Testis (tissue), 3 donors: ENCODE results near the gene NEO1. TPM values are rescaled to one million over a fixed set of nuclear protein-coding genes. Genes with fewer than 3 reads are reported as not detected.

Experiments
- DNase-seq: peaks from one replicate; pipeline ENCODE4 v3.0.0-alpha.2; 2019
- H3K27ac ChIP-seq, 2 donors: fragments of 200-600 bp; sonication (generic); one replicate each; pipeline ENCODE4 v1.5.1; 2019
- H3K27me3 ChIP-seq: fragments of 200-600 bp; sonication (generic); one replicate; pipeline ENCODE4 v1.5.1; 2019
- H3K36me3 ChIP-seq: fragments of 200-600 bp; sonication (generic); one replicate; pipeline ENCODE4 v1.5.1; 2017; ENCODE audit warnings: low read depth; ENCODE audit errors: missing control alignments
- H3K4me1 ChIP-seq: fragments of 200-600 bp; sonication (generic); one replicate; pipeline ENCODE4 v1.5.1; 2019
- H3K4me3 ChIP-seq, 2 donors: fragments of 200-600 bp; sonication (generic); one replicate each; pipeline ENCODE4 v1.5.1; 2017 to 2019
- H3K9me3 ChIP-seq: fragments of 200-600 bp; sonication (generic); one replicate; pipeline ENCODE4 v1.5.1; 2017
- POLR2A ChIP-seq: fragments of 450-650 bp; IDR thresholded peaks from one replicate; pipeline ENCODE4 v1.6.1; 2017; ENCODE audit warnings: antibody characterized with exemption, mild to moderate bottlenecking, moderate library complexity
- WGBS, 2 donors: methylation state at CpG; one replicate each; pipeline ENCODE4 v1.1.5; 2018; 5-methylcytosine and 5-hydroxymethylcytosine counted together
- intact Hi-C: fragments of 100-400 bp; cut with DNase I; formaldehyde crosslinking; loops from one replicate; pipeline ENCODE4 v1.15.1; 2023; ENCODE audit warnings: low total_unique reads
- polyA plus RNA-seq: library from polyadenylated mRNA; stranded (reverse); fragments of 350-450 nt; fragmentation: Illumina TruSeq; extraction: RNeasy Lipid Tissue Mini Kit (QIAGEN cat#74804); gene quantifications from one replicate; pipeline ENCODE4 v1.2.3, GENCODE V29; 2014; ENCODE audit warnings: low read depth, low replicate concordance; ENCODE audit not compliant: insufficient read depth
- total RNA-seq, 2 donors: library from RNA; depleted of rRNA; stranded (reverse); fragments of >200 nt; gene quantifications; one replicate each; pipeline ENCODE4 v1.2.3, GENCODE V29; 2016
- TF ChIP-seq, protein P1 (sequence below), 3 experiments: fragments of 450-650 bp in 2 of 3; fragments of 200-600 bp in 1 of 3; sonication (generic) in 1 of 3; IDR thresholded peaks; one replicate each; pipeline ENCODE4 v1.5.1; 2016 to 2019; ENCODE audit warnings: antibody characterized with exemption in 3 of 3, mild to moderate bottlenecking in 2 of 3, moderate library complexity in 1 of 3

Gene NEO1
- total and polyA plus RNA-seq, 3 donors from 2014 or later = 42.2 to 57.4 (median 50.2) TPM

DNA sequence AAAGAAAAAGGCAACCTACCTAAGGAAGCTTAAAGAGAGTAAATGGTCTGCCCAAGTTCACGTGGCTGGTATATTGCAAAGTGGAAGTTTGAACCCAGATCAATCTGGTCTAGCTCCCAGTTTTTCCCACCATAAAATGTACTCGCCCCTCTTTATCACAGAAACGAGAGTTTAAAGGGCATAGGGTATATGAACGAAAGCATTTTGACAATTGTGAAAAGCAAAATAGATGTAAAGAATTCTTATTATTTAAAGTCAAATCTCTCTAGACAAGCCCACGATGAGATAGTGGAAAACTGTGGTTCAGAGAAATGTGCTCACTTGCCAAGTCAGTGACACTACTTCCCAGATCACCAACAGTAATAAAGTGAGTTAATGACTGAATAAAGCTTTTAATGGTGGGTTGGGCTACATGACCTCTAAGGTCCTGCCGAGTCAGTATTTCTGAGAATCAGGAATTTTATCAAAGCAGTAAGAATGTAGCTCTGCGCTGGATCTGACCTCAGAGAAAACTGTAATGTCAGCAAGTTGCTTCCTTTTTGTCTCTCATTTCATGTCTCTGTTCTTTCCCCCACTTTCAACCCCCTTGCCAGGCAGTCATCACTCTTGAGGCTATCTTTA, 23.3 kb upstream of the NEO1 start:
- Histone ChIP-seq H3K9me3 (no peaks in the 10 kb centered on the region), H3K27ac (no peak overlapping the region), H3K4me1 (no peaks in the 10 kb centered on the region), H3K27me3 (no peaks in the 10 kb centered on the region), H3K36me3 (no peaks in the 10 kb centered on the region), H3K4me3 (no peak overlapping the region)
- intact Hi-C loops = no loop called here
- 72 to 79% methylated on average over 7 of the region's 7 CpGs for WGBS, 2 donors
- TF ChIP-seq, protein P1, sequence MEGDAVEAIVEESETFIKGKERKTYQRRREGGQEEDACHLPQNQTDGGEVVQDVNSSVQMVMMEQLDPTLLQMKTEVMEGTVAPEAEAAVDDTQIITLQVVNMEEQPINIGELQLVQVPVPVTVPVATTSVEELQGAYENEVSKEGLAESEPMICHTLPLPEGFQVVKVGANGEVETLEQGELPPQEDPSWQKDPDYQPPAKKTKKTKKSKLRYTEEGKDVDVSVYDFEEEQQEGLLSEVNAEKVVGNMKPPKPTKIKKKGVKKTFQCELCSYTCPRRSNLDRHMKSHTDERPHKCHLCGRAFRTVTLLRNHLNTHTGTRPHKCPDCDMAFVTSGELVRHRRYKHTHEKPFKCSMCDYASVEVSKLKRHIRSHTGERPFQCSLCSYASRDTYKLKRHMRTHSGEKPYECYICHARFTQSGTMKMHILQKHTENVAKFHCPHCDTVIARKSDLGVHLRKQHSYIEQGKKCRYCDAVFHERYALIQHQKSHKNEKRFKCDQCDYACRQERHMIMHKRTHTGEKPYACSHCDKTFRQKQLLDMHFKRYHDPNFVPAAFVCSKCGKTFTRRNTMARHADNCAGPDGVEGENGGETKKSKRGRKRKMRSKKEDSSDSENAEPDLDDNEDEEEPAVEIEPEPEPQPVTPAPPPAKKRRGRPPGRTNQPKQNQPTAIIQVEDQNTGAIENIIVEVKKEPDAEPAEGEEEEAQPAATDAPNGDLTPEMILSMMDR (IDR thresholded peaks at IDR 0.05) = no peak
- no peak for TF ChIP-seq POLR2A
- DNase-seq = no peak

DNA sequence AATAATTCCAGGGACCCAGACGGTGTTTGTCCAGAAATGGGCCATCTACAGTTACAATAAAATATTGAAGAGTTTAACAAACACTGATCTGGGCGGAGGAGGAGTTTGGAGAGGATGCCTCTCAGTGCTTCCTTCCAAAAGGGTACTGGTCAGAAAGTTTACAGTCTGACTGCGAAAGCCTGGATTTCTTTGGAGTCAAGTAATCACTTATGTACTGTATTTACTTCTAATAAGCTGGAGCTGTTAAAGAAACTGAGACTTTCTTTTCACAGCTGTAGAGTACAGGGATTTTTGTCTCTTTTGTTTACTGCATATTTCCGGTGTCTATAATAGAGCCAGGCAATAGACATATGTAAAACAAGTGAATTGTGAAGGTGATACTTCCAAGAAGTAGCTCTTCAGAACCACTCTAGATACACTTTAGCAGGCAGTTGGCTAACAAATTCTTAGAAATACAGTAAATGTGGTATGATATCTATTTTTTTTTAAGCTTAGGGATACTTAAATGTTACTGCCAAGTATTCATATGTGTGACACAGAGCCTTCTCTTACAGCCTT, 22.1 kb upstream of the NEO1 start:
- Histone ChIP-seq H3K27me3 (no peaks in the 10 kb centered on the region), H3K36me3 (no peaks in the 10 kb centered on the region), H3K27ac (no peak overlapping the region), H3K4me1 (no peaks in the 10 kb centered on the region), H3K4me3 (no peak overlapping the region), H3K9me3 (no peaks in the 10 kb centered on the region)
- 92 to 93% methylated on average over 4 of the region's 4 CpGs for WGBS, 2 donors
- intact Hi-C loops = no loop called here
- no peak for DNase-seq
- TF ChIP-seq, protein P1 (IDR thresholded peaks at IDR 0.05) = no peak
- no peak for TF ChIP-seq POLR2A

DNA sequence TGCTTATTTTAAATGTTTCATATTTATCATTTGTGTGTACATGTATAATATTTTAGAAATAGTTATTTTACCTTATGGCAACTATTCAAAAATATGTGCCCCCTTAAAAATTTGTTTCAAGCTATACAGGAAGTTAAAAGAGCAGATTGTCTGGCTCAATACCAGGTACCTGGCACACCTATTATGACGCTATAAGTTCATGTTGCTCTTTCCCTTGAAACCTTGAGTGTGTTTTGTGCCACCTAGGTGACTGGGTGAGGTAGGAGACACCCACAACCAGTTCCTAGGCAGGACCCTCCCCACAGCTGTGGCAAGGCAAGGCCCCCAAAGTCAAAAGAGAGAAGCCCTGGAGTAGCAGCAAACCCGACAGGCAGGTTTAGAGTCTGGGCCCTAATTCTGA, 20.6 kb upstream of the NEO1 start:
- Histone ChIP-seq H3K36me3 (no peaks in the 10 kb centered on the region), H3K4me3 (no peak overlapping the region), H3K27ac (no peak overlapping the region), H3K9me3 (no peaks in the 10 kb centered on the region), H3K27me3 (no peaks in the 10 kb centered on the region), H3K4me1 (no peaks in the 10 kb centered on the region)
- 89 to 100% methylated on average over 1 to 2 of the region's 2 CpGs for WGBS, 2 donors
- intact Hi-C loops = no loop called here
- no peak for DNase-seq
- TF ChIP-seq, protein P1 (IDR thresholded peaks at IDR 0.05) = no peak
- TF ChIP-seq POLR2A = no peak

DNA sequence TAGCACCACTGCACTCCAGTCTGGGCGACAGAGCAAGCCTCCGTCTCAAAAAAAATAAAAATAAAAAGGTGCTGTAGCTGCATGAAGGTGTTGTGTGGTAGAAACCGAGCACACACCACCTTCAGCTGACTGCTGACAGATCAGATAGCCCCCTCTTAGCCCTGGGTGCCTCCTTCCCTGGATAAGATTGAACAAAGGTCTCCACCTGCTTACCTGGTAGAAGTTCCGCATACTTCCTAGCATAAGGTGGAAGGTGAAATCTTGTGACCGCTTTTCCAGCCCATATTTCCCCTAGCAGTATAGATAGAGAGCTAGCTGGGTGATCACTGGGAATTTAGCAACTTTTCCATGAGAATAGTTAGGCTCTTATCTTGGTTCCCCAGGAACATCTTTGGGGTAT, 18.7 kb upstream of the NEO1 start:
- TF ChIP-seq, protein P1 (IDR thresholded peaks at IDR 0.05) = no peak
- TF ChIP-seq POLR2A = no peak
- H3K27ac ChIP-seq = no peak overlapping the region
- no peak for DNase-seq
- 69 to 83% methylated on average over 5 of the region's 5 CpGs for WGBS, 2 donors
- no peak overlapping the region for H3K4me3 ChIP-seq
- intact Hi-C loops = no loop called here
- no peaks in the 10 kb centered on the region for H3K36me3 ChIP-seq
- no peaks in the 10 kb centered on the region for H3K27me3 ChIP-seq
- no peaks in the 10 kb centered on the region for H3K4me1 ChIP-seq
- no peaks in the 10 kb centered on the region for H3K9me3 ChIP-seq

DNA sequence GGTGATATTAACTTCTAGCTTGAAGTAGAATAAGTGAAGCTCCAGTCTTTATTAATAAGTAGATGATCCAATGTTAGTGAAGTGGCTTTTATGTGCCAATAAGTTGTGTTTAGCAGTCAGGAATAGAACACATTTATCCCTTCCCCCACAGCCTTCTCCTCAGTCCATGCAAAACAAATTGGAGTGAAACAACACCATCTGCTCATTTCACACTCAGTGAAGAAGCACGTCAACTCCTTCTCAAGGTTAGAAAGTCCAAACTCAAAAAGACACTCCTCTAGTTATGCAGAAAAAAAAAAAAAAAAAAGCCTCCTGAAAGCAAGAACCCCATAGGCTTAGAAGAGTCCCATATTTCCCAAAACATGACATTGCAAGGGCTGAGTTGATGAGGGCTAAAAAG, 18.0 kb upstream of the NEO1 start:
- intact Hi-C loops = no loop called here
- Histone ChIP-seq H3K36me3 (no peaks in the 10 kb centered on the region), H3K4me1 (no peaks in the 10 kb centered on the region), H3K27ac (no peak overlapping the region), H3K27me3 (no peaks in the 10 kb centered on the region), H3K9me3 (no peaks in the 10 kb centered on the region), H3K4me3 (no peak overlapping the region)
- no peak for DNase-seq
- 33 to 50% methylated on average over 1 of the region's 1 CpG for WGBS, 2 donors
- TF ChIP-seq POLR2A = no peak
- TF ChIP-seq, protein P1 (IDR thresholded peaks at IDR 0.05) = no peak
